Measurements from ENCODE around the gene ZNF710. TPM values are rescaled to one million over a fixed set of nuclear protein-coding genes. Genes with fewer than 3 reads are reported as not detected.

Gene ZNF710
- total RNA-seq, 1 experiment from 2014 or later: 40.7 TPM

DNA sequence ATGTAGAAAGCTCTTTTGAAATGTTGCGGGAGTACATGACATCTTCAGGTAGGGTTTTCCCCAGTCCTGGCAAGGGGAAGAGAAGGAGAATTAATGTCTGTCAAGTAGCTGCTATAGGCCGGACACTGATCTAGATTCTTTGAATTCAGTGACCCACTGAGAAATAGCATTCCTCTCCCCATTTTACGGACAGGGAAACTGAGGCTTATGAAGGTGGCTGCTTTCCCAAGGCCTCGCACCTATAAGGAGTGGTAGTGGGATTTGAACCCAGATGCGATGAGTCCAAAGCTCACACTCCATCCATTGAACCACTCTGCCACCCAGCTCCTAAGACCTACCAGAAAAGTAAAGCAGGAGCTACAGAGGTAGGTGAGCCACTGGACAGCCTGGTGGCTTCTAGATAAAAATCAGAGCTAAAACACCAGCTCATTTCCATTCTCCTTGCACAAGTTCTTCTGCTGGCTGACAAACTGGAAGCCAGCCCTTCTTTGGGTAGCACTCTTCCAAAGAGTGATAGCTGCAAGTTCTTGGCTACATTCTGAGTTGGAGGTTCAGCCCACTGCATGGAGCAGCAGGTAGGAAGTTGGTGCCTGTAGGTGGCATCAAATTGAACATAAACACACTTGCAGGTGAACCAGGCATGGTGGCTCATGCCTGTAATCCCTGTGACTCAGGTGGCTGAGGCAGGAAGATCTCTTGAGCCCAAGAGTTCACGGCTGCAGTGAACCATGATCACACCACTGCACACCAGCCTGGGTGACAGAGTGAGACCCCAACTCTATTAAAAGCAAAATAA lies 22.0 kb downstream of the ZNF710 start:
- peaks cover 0 to 4% (median 0%) of the 10 kb centered on the region in 3 experiments; a peak in 1 of 7 replicates for H3K36me3 Mint-ChIP-seq (ENCODE audit: insufficient read depth in 1 of 3, low read depth in 3 of 3)
- Histone ChIP-seq H4K8ac (replicated peaks; ENCODE audit: insufficient read length, low read depth, low read length) (no peak overlapping the region), H3K23me2 (ENCODE audit: insufficient read length, low read depth, low read length, poor library complexity, severe bottlenecking) (no peaks in the 10 kb centered on the region), H2BK120ac (ENCODE audit: low read depth, low read length, poor library complexity, severe bottlenecking) (no peak overlapping the region), H3K9ac (ENCODE audit: extremely low read depth, insufficient read length, low read length) (no peak overlapping the region), H4K91ac (ENCODE audit: insufficient read length, low read depth, low read length) (no peak overlapping the region), H2AK5ac (ENCODE audit: insufficient read length, low read length) (no peak overlapping the region), H2AFZ (ENCODE audit: low read length) (no peak overlapping the region), H3K27ac (ENCODE audit: insufficient read length, low read depth, low read length) (no peak overlapping the region), H3K79me1 (ENCODE audit: insufficient read depth, low read depth, low read length, poor library complexity, severe bottlenecking) (no peaks in the 10 kb centered on the region), H2BK12ac (ENCODE audit: insufficient read length, low read depth, low read length) (no peak overlapping the region), H3K56ac (ENCODE audit: insufficient read length, low read depth, low read length) (no peak overlapping the region), H2BK5ac (ENCODE audit: insufficient read length, low read length) (no peak overlapping the region), H3K27me3 (ENCODE audit: insufficient read depth, low read length) (no peaks in the 10 kb centered on the region), H4K5ac (ENCODE audit: insufficient read length, low read depth, low read length) (no peak overlapping the region), H3K4me1 (ENCODE audit: insufficient read depth, low read length) (no peaks in the 10 kb centered on the region; the same call in 1 of the 2 replicates), H3K4me2 (ENCODE audit: insufficient read depth, insufficient read length, low read length) (no peak overlapping the region), H3K14ac (ENCODE audit: insufficient read depth, low read length) (no peak overlapping the region), H3K23ac (ENCODE audit: insufficient read length, low read depth, low read length) (no peak overlapping the region), H3K79me2 (ENCODE audit: insufficient read depth, low read length) (no peaks in the 10 kb centered on the region), H4K20me1 (ENCODE audit: control insufficient read depth, insufficient read depth, insufficient read length) (no peaks in the 10 kb centered on the region), H3K4ac (ENCODE audit: low read depth, low read length) (no peak overlapping the region), H3K18ac (ENCODE audit: insufficient read length, low read depth, low read length) (no peak overlapping the region), H2BK20ac (ENCODE audit: low read depth, low read length, poor library complexity, severe bottlenecking) (no peak overlapping the region), H2BK15ac (ENCODE audit: low read depth, low read length) (no peak overlapping the region), H3T11ph (ENCODE audit: low read length) (no peak overlapping the region), H3K9me3 (ENCODE audit: control insufficient read depth, low read depth, low read length) (no peaks in the 10 kb centered on the region)
- H3K9me3 Mint-ChIP-seq: no peaks in the 10 kb centered on the region; a peak in 1 of 5 replicates
- TF ChIP-seq, protein P1, sequence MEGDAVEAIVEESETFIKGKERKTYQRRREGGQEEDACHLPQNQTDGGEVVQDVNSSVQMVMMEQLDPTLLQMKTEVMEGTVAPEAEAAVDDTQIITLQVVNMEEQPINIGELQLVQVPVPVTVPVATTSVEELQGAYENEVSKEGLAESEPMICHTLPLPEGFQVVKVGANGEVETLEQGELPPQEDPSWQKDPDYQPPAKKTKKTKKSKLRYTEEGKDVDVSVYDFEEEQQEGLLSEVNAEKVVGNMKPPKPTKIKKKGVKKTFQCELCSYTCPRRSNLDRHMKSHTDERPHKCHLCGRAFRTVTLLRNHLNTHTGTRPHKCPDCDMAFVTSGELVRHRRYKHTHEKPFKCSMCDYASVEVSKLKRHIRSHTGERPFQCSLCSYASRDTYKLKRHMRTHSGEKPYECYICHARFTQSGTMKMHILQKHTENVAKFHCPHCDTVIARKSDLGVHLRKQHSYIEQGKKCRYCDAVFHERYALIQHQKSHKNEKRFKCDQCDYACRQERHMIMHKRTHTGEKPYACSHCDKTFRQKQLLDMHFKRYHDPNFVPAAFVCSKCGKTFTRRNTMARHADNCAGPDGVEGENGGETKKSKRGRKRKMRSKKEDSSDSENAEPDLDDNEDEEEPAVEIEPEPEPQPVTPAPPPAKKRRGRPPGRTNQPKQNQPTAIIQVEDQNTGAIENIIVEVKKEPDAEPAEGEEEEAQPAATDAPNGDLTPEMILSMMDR (conservative IDR thresholded peaks at IDR 0.05): no peak
- no peak for DNase-seq
- no peak overlapping the region for H3K4me3 Mint-ChIP-seq
- no peak overlapping the region for H3K27ac Mint-ChIP-seq
- peaks cover 32 to 33% of the 10 kb centered on the region in 2 experiments for H3K4me1 Mint-ChIP-seq
- H3K27me3 Mint-ChIP-seq (ENCODE audit: low read depth): no peaks in the 10 kb centered on the region
- WGBS (ENCODE audit: extremely low coverage, insufficient read length, low lambda C conversion rate): no CpG with 5 or more reads among the region's 6 CpGs
